ENCODE data around the gene SUCLA2. TPM values are rescaled to one million over a fixed set of nuclear protein-coding genes. Genes with fewer than 3 reads are reported as not detected.
A peak's percentile ranks its signal among the peaks of the same experiment; 100 is the strongest.

The SUCLA2 gene
- total RNA-seq, 1 experiment from 2014 or later, result 53.9 TPM

DNA sequence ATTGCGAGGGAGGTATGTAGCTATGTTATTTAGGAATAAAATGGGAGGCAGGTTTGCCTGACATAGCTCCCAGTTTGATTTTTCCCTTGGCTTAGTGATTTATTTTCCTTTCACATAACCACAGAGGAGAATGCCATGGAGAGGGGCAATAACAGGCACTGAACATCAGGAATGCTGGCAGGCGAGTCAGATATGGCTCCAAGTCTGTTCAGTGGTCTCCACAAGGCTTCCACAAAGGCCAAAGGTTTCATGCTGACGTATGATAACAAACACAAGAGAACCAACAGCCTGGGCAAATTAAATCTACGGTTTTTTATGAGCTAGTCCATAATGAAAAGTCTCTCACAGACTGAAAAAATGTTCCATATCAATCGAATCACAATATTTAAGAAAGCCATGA, 66.7 kb downstream of the SUCLA2 start:
- Histone ChIP-seq H3K27me3 (ENCODE audit: insufficient read depth, low read length) (no peaks in the 10 kb centered on the region), H3T11ph (ENCODE audit: low read length) (no peak overlapping the region), H3K9me3 (ENCODE audit: control insufficient read depth, low read depth, low read length) (no peaks in the 10 kb centered on the region), H3K4ac (ENCODE audit: low read depth, low read length) (no peak overlapping the region), H3K79me2 (ENCODE audit: insufficient read depth, low read length) (no peaks in the 10 kb centered on the region), H3K23me2 (ENCODE audit: insufficient read length, low read depth, low read length, poor library complexity, severe bottlenecking) (no peaks in the 10 kb centered on the region), H3K79me1 (ENCODE audit: insufficient read depth, low read depth, low read length, poor library complexity, severe bottlenecking) (no peaks in the 10 kb centered on the region), H3K4me1 (ENCODE audit: insufficient read depth, low read length) (peaks cover 15% of the 10 kb centered on the region; the same call in 1 of the 2 replicates), H2AFZ (ENCODE audit: low read length) (no peak overlapping the region), H2BK12ac (ENCODE audit: insufficient read length, low read depth, low read length) (no peak overlapping the region), H3K4me2 (ENCODE audit: insufficient read depth, insufficient read length, low read length) (no peak overlapping the region), H3K18ac (ENCODE audit: insufficient read length, low read depth, low read length) (no peak overlapping the region), H4K8ac (replicated peaks; ENCODE audit: insufficient read length, low read depth, low read length) (no peak overlapping the region), H3K27ac (ENCODE audit: insufficient read length, low read depth, low read length) (no peak overlapping the region), H2BK5ac (ENCODE audit: insufficient read length, low read length) (no peak overlapping the region), H3K14ac (ENCODE audit: insufficient read depth, low read length) (no peak overlapping the region), H4K91ac (ENCODE audit: insufficient read length, low read depth, low read length) (no peak overlapping the region), H2BK15ac (ENCODE audit: low read depth, low read length) (no peak overlapping the region), H4K5ac (ENCODE audit: insufficient read length, low read depth, low read length) (no peak overlapping the region), H3K9ac (ENCODE audit: extremely low read depth, insufficient read length, low read length) (no peak overlapping the region), H3K56ac (ENCODE audit: insufficient read length, low read depth, low read length) (no peak overlapping the region), H3K23ac (ENCODE audit: insufficient read length, low read depth, low read length) (no peak overlapping the region), H2BK20ac (ENCODE audit: low read depth, low read length, poor library complexity, severe bottlenecking) (no peak overlapping the region), H2BK120ac (ENCODE audit: low read depth, low read length, poor library complexity, severe bottlenecking) (no peak overlapping the region), H4K20me1 (ENCODE audit: control insufficient read depth, insufficient read depth, insufficient read length) (no peaks in the 10 kb centered on the region), H2AK5ac (ENCODE audit: insufficient read length, low read length) (no peak overlapping the region)
- no peak for TF ChIP-seq CTCF (conservative IDR thresholded peaks at IDR 0.05)
- no CpG with 5 or more reads among the region's 5 CpGs for WGBS (ENCODE audit: extremely low coverage, insufficient read length, low lambda C conversion rate)
- Mint-ChIP-seq H3K27me3 (ENCODE audit: low read depth) (no peaks in the 10 kb centered on the region), H3K4me1 (peaks cover 20 to 31% of the 10 kb centered on the region in 2 experiments), H3K36me3 (ENCODE audit: insufficient read depth in 1 of 3, low read depth in 3 of 3) (peaks cover 30 to 33% (median 30%) of the 10 kb centered on the region in 3 experiments), H3K27ac (peak overlapping the region; percentile 3 to 78 (median 71); a peak in 6 of 7 replicates), H3K9me3 (peaks cover 11 to 18% of the 10 kb centered on the region in 2 experiments), H3K4me3 (no peak overlapping the region)
- DNase-seq, result no peak

Measured in H9 (cell line).